MM.1S (cell line): ENCODE measurements around the gene CAMK2G.

Source experiments
- CTCF ChIP-seq: fragments of 300-600 bp; sonication (generic); IDR thresholded peaks from 2 replicates; pipeline ENCODE4 v1.5.1; 2016; ENCODE audit warnings: antibody characterized with exemption, low read length, mixed read lengths
- EZH2 ChIP-seq: fragments of 300-600 bp; sonication (generic); optimal IDR thresholded peaks from 2 replicates; pipeline ENCODE3; 2017; ENCODE audit warnings: low read depth, mild to moderate bottlenecking, antibody characterized with exemption, low read length, mixed read lengths

DNA sequence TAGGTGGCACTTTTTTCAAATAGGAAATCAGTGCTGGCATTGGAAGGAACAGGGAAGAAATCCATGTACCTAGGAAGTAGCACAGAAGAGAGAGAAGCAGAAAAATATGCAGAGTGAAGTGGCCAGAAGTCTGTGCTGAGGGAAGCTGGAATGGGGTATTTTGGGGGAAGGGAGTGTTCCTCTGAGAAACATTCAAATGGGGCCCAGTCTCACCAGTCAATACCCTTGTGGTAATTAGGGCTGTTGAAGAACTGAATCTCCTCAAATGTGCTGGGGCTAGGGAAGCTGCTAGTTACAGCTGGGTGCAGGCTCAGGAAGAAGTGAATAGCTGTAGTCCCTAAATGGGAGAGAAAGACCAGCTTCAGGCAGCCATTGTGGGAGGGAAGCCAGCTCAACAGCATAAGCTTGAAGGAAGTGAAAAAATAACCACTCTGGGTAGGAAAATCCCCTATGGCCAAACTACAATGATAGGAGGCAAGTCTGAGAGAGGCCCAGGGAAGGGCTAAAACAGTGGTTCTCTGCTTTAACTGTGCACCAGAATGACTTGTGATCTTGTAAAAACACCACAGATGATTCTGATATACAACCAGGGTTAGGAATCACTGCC lies 70.6 kb downstream of the CAMK2G start:
- TF ChIP-seq CTCF = no peak
- TF ChIP-seq EZH2 = no peak
